Muscle layer of colon (tissue), 2 donors: ENCODE measurements around the gene NEAT1.

Experiments
- H3K27ac ChIP-seq: one replicate; pipeline ENCODE4 v1.7.0; 2013; ENCODE audit warnings: low read depth, mild to moderate bottlenecking, low read length, moderate library complexity
- H3K27me3 ChIP-seq, 2 donors: one replicate each; pipeline ENCODE4 v1.7.0; 2013; ENCODE audit warnings: low read length in 2 of 2, mild to moderate bottlenecking in 2 of 2; ENCODE audit not compliant: insufficient read depth in 2 of 2, control insufficient read depth in 1 of 2
- H3K36me3 ChIP-seq: one replicate; pipeline ENCODE4 v1.7.0; 2013; ENCODE audit warnings: mild to moderate bottlenecking, low read length; ENCODE audit not compliant: insufficient read depth
- H3K4me1 ChIP-seq: one replicate; pipeline ENCODE4 v1.7.0; 2013; ENCODE audit warnings: mild to moderate bottlenecking, low read length; ENCODE audit not compliant: insufficient read depth
- H3K4me3 ChIP-seq, 2 donors: one replicate each; pipeline ENCODE4 v1.7.0; 2013; ENCODE audit warnings: low read length in 2 of 2, low read depth in 1 of 2, mild to moderate bottlenecking in 1 of 2, moderate library complexity in 1 of 2
- H3K9ac ChIP-seq: one replicate; pipeline ENCODE4 v1.7.0; 2013; ENCODE audit warnings: low read length
- H3K9me3 ChIP-seq: one replicate; pipeline ENCODE4 v1.7.0; 2013; ENCODE audit warnings: mild to moderate bottlenecking, low read length
- donor health status: abdominal sarcoma.
- donor health status: Adenocarcinoma of cecum.

The NEAT1 gene

GRCh38 chr11:65489035-65489705, 66.6 kb downstream of the NEAT1 start:
- Histone ChIP-seq H3K27me3 (no peaks in the 10 kb centered on the region), H3K36me3 (no peaks in the 10 kb centered on the region), H3K4me1 (peaks cover 94% of the 10 kb centered on the region), H3K27ac (peak overlapping the region; percentile 100), H3K9me3 (no peaks in the 10 kb centered on the region), H3K4me3 (peak overlapping the region in 1 of 2 donors; percentile 57), H3K9ac (peak overlapping the region; percentile 78)

- Histone ChIP-seq H3K27ac (peak overlapping the region; percentile 100), H3K4me1 (peaks cover 96% of the 10 kb centered on the region), H3K27me3 (no peaks in the 10 kb centered on the region), H3K4me3 (peak overlapping the region in 1 of 2 donors; percentile 12), H3K9ac (peak overlapping the region; percentile 78), H3K9me3 (no peaks in the 10 kb centered on the region), H3K36me3 (no peaks in the 10 kb centered on the region)
Measured at GRCh38 chr11:65489706-65490320, 67.2 kb downstream of the NEAT1 start.

- Histone ChIP-seq H3K4me1 (peaks cover 90% of the 10 kb centered on the region), H3K36me3 (no peaks in the 10 kb centered on the region), H3K4me3 (peak overlapping the region in 1 of 2 donors; percentile 10), H3K9ac (peak overlapping the region; percentile 35), H3K27ac (peak overlapping the region; percentile 100), H3K27me3 (no peaks in the 10 kb centered on the region), H3K9me3 (no peaks in the 10 kb centered on the region)
Measured at GRCh38 chr11:65491163-65491465, 68.5 kb downstream of the NEAT1 start.

- Histone ChIP-seq H3K27me3 (no peaks in the 10 kb centered on the region), H3K9me3 (no peaks in the 10 kb centered on the region), H3K9ac (peak overlapping the region; percentile 40), H3K36me3 (no peaks in the 10 kb centered on the region), H3K4me1 (peaks cover 90% of the 10 kb centered on the region), H3K4me3 (peak overlapping the region; percentile 9 to 10), H3K27ac (peak overlapping the region; percentile 100)
Measured at GRCh38 chr11:65491614-65492386, 69.2 kb downstream of the NEAT1 start.

GRCh38 chr11:65492387-65492636, 69.7 kb downstream of the NEAT1 start:
- peak overlapping the region; percentile 40 for H3K9ac ChIP-seq
- no peaks in the 10 kb centered on the region for H3K36me3 ChIP-seq
- H3K4me3 ChIP-seq = peak overlapping the region in 1 of 2 donors; percentile 20
- no peaks in the 10 kb centered on the region for H3K27me3 ChIP-seq
- H3K27ac ChIP-seq = peak overlapping the region; percentile 100
- no peaks in the 10 kb centered on the region for H3K9me3 ChIP-seq
- H3K4me1 ChIP-seq = peaks cover 89% of the 10 kb centered on the region

GRCh38 chr11:65492637-65493366, 70.2 kb downstream of the NEAT1 start:
- H3K9ac ChIP-seq = peak overlapping the region; percentile 40
- H3K36me3 ChIP-seq = no peaks in the 10 kb centered on the region
- peaks cover 86% of the 10 kb centered on the region for H3K4me1 ChIP-seq
- no peaks in the 10 kb centered on the region for H3K9me3 ChIP-seq
- peak overlapping the region; percentile 100 for H3K27ac ChIP-seq
- no peaks in the 10 kb centered on the region for H3K27me3 ChIP-seq
- H3K4me3 ChIP-seq = peak overlapping the region in 1 of 2 donors; percentile 20

GRCh38 chr11:65493367-65494176, 71.0 kb downstream of the NEAT1 start:
- peak overlapping the region in 1 of 2 donors; percentile 20 for H3K4me3 ChIP-seq
- H3K9ac ChIP-seq = peak overlapping the region; percentile 40
- H3K9me3 ChIP-seq = no peaks in the 10 kb centered on the region
- H3K27me3 ChIP-seq = no peaks in the 10 kb centered on the region
- peaks cover 78% of the 10 kb centered on the region for H3K4me1 ChIP-seq
- peak overlapping the region; percentile 100 for H3K27ac ChIP-seq
- no peaks in the 10 kb centered on the region for H3K36me3 ChIP-seq
